Measurements from ENCODE around the gene NUCB2.
"Not testable (repeated sequence)": the region's sequence is repeated elsewhere in the genome, so short reads cannot be mapped to it uniquely, and the experiment has no call there.

Gene NUCB2

DNA sequence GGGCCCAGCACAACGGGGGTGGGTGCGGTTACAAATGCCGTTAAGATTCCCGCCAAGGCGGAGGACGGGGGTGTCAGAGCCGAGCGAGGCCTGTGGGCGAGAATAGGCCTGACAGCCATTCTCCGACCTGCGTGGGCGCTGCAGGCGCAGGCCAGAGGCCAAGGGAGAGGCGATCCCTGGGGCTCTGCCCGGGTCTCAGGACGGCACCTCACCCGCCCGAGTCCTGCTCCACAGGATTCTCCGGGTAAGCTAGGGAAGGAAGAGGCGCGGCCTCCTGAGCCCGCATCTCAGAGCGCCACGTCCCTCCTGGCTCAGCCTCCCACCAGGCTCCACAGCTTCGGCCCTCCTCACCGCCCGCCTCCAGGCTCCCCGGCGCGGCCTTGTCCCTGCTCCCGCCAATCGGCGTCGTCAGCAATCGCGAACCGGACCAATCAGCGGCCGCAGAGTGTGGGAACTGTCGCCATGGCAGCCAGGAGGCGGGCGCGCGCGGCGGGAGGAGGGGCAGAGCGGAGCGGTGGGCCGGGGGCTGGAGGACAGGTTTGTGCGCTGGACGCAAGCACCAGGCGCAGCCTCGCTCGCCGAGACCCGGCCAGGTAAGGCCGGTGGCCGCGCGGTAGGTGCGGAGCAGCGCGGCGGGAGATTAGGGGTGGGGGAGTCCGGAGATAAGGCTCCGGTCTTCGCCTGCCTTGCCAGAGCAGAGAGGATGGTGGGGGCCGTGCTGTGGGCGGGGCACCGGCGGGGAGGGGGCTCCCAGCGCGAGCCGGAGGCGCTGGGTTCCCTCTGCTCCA, at the start of gene NUCB2:
TSS of gene NUCB2 (plus strand) at position 504 of the 788 bp plus-strand sequence. CDS start 18,585 bp downstream, outside the sequence.
- TF ChIP-seq, protein P1, sequence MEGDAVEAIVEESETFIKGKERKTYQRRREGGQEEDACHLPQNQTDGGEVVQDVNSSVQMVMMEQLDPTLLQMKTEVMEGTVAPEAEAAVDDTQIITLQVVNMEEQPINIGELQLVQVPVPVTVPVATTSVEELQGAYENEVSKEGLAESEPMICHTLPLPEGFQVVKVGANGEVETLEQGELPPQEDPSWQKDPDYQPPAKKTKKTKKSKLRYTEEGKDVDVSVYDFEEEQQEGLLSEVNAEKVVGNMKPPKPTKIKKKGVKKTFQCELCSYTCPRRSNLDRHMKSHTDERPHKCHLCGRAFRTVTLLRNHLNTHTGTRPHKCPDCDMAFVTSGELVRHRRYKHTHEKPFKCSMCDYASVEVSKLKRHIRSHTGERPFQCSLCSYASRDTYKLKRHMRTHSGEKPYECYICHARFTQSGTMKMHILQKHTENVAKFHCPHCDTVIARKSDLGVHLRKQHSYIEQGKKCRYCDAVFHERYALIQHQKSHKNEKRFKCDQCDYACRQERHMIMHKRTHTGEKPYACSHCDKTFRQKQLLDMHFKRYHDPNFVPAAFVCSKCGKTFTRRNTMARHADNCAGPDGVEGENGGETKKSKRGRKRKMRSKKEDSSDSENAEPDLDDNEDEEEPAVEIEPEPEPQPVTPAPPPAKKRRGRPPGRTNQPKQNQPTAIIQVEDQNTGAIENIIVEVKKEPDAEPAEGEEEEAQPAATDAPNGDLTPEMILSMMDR (IDR thresholded peaks at IDR 0.05; ENCODE audit: insufficient read depth, low read length, missing control alignments): no peak
- peak within 1 kb of the TSS; percentile 92 for H3K4me3 ChIP-seq (ENCODE audit: low read depth, low read length)
- CTCF ChIA-PET: interaction anchor here (0.7 to 1.7 kb wide), 5 partner anchors 14 to 169 kb away, joined by 3 to 5 read pairs (median 3); no protein-coding TSS in a partner anchor
- POLR2A ChIA-PET: interaction anchor here (0.9 to 1.2 kb wide), 2 partner anchors 9 to 19 kb away, joined by 4 to 7 read pairs; no protein-coding TSS in a partner anchor
- peak; percentile 62 for DNase-seq (ENCODE audit: low read depth, low spot score)

DNA sequence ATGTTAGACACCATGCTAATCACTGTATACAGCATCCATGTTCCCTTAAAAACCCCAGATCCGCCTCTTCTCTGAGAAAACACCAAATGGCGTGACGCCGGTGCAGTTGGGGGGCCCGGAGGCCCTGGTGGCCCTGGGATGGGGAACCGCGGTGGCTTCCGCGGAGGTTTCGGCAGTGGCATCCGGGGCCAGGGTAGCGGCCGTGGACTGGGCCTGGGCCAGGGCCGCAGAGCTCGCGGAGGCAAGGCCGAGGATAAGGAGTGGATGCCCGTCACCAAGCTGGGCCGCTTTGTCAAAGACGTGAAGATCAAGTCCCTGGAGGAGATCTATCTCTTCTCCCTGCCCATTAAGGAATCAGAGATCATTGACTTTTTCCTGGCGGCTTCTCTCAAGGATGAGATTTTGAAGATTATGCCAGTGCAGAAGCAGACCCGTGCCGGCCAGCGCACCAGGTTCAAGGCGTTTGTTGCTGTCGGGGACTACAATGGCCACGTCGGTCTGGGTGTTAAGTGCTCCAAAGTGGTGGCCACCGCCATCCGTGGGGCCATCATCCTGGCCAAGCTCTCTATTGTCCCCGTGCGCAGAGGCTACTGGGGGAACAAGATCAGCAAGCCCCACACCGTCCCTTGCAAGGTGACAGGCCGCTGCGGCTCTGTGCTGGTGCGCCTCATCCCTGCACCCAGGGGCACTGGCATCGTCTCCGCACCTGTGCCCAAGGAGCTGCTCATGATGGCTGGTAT, 48.2 kb upstream of the NUCB2 start:
- DNase-seq (ENCODE audit: low read depth, low spot score); POLR2A ChIA-PET; H3K4me3 ChIP-seq (ENCODE audit: low read depth, low read length): not testable (repeated sequence)
- CTCF ChIA-PET: interaction anchor here (1.5 to 2.7 kb wide), 8 partner anchors 13 to 300 kb away, joined by 3 to 32 read pairs (median 12); no protein-coding TSS in a partner anchor

DNA sequence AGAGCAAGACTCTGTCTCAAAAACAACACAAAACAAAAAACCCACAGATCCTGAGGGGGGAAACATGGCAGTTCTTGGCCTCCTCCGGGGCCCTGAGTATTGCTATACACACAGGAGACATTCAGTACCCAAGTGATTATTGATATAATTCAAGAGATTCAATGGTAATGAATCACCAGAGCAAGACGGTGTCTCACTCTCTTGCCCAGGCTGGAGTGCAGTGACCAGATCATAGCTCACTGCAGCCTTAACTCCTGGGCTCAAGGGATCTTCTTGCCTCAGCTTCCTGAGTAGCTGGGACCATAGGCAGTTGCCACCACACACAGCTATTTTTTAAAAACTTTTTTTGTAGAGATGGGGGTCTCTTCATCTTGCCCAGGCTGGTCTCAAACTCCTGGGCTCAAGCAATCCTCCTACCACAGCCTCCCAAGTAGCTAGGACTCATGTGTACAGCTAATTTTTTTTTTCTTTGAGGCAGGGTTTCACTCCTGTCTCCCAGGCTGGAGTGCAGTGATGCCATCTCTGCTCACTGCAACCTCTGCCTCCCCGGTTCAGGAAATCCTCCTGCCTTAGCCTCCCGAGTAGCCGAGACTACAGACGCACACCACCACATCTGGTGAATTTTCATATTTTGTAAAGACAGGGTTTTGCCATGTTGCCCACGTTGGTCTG, 46.9 kb upstream of the NUCB2 start:
- no peak for DNase-seq (ENCODE audit: low read depth, low spot score)
- TF ChIP-seq, protein P1 (IDR thresholded peaks at IDR 0.05; ENCODE audit: insufficient read depth, low read length, missing control alignments): no peak
- CTCF ChIA-PET: interaction anchor here (0.6 to 2.7 kb wide), 46 partner anchors 9 to 320 kb away, joined by 3 to 52 read pairs (median 5); partner anchors contain the start of genes NCR3LG1 and PIK3C2A
- H3K4me3 ChIP-seq (ENCODE audit: low read depth, low read length): no peak overlapping the region
- POLR2A ChIA-PET: no interaction called here

DNA sequence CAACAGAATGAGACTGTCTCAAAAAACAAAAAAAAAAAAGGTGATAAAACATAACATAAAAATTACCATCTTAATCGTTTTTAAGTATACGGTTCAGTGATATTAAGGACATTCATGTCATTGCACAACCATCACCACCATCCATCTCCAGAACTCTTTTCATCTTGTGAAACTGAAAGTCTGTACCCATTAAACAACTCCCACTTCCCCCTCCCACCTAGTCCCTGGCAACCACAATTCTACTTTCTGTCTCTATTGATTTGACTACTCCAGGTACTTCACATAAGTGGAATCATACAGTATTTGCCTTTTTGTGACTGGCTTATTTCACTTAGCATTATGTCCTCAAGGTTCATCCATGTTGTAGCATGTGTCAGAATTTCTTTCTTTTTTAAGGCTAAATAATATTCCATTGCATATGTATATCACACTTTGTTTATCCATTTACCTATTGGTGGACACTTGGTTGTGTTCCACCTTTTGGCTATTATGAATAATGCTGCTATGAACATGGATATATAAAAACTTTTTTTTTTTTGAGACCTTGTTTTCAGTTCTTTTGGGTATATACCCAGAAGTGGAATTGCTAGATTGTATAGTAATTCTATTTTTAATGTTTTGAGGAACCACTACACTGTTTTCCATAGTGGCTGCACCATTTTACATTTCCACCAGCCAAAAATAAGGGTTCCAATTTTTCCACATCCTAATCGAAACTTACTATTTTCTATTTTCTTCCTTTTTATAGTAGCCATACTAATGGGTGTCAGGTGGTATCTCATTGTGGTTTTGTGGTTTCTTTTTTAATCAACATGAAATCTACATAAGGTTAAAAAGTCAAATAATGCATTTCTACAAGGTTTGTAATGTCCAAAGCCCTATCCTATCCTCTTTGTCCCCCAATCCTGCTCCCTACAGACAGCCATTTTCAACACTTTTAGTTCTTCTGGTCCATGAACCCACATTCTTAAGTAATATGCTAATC, 45.4 kb upstream of the NUCB2 start:
- DNase-seq (ENCODE audit: low read depth, low spot score): no peak
- no peak overlapping the region for H3K4me3 ChIP-seq (ENCODE audit: low read depth, low read length)
- ChIA-PET CTCF (interaction anchor here (0.8 to 2.7 kb wide), 34 partner anchors 7 to 318 kb away, joined by 3 to 52 read pairs (median 7); no protein-coding TSS in a partner anchor), POLR2A (no interaction called here)
- TF ChIP-seq, protein P1 (IDR thresholded peaks at IDR 0.05; ENCODE audit: insufficient read depth, low read length, missing control alignments): no peak

DNA sequence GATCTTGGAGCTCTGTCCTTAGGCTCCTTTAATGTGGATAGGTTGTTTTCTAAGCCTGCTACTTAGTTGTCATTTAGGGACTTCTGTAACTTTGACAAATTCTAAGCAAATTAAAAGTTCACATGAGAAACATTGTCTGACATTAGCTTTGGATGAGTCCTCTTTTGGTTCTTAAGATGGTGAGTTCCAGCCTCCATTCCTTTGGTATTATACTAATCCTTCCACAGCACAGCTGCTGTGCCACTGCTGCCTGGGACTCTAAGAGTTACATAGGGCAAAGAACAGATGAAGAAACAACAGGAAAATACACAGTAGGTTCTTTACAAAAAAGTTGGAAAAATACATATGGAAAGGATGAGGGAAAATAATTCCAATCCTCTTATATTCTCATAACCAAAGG, 43.4 kb upstream of the NUCB2 start:
- ChIA-PET CTCF (interaction anchor here (0.7 to 2.1 kb wide), 6 partner anchors 10 to 271 kb away, joined by 3 to 8 read pairs (median 4); no protein-coding TSS in a partner anchor), POLR2A (no interaction called here)
- TF ChIP-seq, protein P1 (IDR thresholded peaks at IDR 0.05; ENCODE audit: insufficient read depth, low read length, missing control alignments): no peak
- H3K4me3 ChIP-seq (ENCODE audit: low read depth, low read length): no peak overlapping the region
- DNase-seq (ENCODE audit: low read depth, low spot score): no peak

Data from AG04449 (cell line).